Glutamatergic neuron (in vitro differentiated cells): ENCODE measurements around the gene ZNF277. TPM values are rescaled to one million over a fixed set of nuclear protein-coding genes. Genes with fewer than 3 reads are reported as not detected.

ENCODE experiments used
- DNase-seq: peaks from one replicate; pipeline ENCODE4 v3.0.0; 2022
- H3K27ac Mint-ChIP-seq: one replicate; pipeline ENCODE4 v1.8.0; 2020; ENCODE audit warnings: mild to moderate bottlenecking, mixed read lengths, inconsistent platforms; ENCODE audit not compliant: unreplicated experiment
- H3K27me3 Mint-ChIP-seq: one replicate; pipeline ENCODE4 v1.8.0; 2020; ENCODE audit warnings: mild to moderate bottlenecking, moderate library complexity, mixed read lengths, inconsistent platforms; ENCODE audit not compliant: unreplicated experiment
- H3K36me3 Mint-ChIP-seq: one replicate; pipeline ENCODE4 v1.8.0; 2020; ENCODE audit warnings: mild to moderate bottlenecking, mixed read lengths, inconsistent platforms; ENCODE audit not compliant: unreplicated experiment
- H3K4me1 Mint-ChIP-seq: one replicate; pipeline ENCODE4 v1.8.0; 2020; ENCODE audit warnings: mild to moderate bottlenecking, low read depth, mixed read lengths, inconsistent platforms; ENCODE audit not compliant: unreplicated experiment
- H3K4me3 Mint-ChIP-seq: one replicate; pipeline ENCODE4 v1.8.0; 2020; ENCODE audit warnings: mild to moderate bottlenecking, mixed read lengths, inconsistent platforms; ENCODE audit not compliant: unreplicated experiment
- H3K9me3 Mint-ChIP-seq: one replicate; pipeline ENCODE4 v1.8.0; 2020; ENCODE audit warnings: mild to moderate bottlenecking, moderate library complexity, mixed read lengths, inconsistent platforms; ENCODE audit not compliant: unreplicated experiment
- total RNA-seq: library from RNA; stranded (reverse); fragmentation: NEBNext Ultra II Directional; extraction: Animal tissue kit (Norgen Biotek cat#: 25700); gene quantifications from one replicate; pipeline ENCODE4 v1.2.1, GENCODE V29; 2021; ENCODE audit not compliant: unreplicated experiment
- TF ChIP-seq, protein P1 (sequence below): fragments of 200-600 bp; sonication (generic); IDR thresholded peaks from one replicate; pipeline ENCODE4 v1.5.0; 2021; ENCODE audit not compliant: partially characterized antibody, unreplicated experiment

Gene ZNF277
- total RNA-seq, 1 donor from 2014 or later: 27.0 TPM

- no peaks in the 10 kb centered on the region for H3K27me3 Mint-ChIP-seq
- H3K27ac Mint-ChIP-seq: no peak overlapping the region
Measured at GRCh38 chr7:112262036-112262435, 55.5 kb downstream of the ZNF277 start.

GRCh38 chr7:112262855-112263487 lies 56.5 kb downstream of the ZNF277 start:
- Mint-ChIP-seq H3K27me3 (no peaks in the 10 kb centered on the region), H3K4me3 (no peak overlapping the region), H3K36me3 (no peaks in the 10 kb centered on the region), H3K27ac (no peak overlapping the region), H3K9me3 (no peaks in the 10 kb centered on the region), H3K4me1 (peaks cover 2% of the 10 kb centered on the region)
- no peak for DNase-seq
- TF ChIP-seq, protein P1, sequence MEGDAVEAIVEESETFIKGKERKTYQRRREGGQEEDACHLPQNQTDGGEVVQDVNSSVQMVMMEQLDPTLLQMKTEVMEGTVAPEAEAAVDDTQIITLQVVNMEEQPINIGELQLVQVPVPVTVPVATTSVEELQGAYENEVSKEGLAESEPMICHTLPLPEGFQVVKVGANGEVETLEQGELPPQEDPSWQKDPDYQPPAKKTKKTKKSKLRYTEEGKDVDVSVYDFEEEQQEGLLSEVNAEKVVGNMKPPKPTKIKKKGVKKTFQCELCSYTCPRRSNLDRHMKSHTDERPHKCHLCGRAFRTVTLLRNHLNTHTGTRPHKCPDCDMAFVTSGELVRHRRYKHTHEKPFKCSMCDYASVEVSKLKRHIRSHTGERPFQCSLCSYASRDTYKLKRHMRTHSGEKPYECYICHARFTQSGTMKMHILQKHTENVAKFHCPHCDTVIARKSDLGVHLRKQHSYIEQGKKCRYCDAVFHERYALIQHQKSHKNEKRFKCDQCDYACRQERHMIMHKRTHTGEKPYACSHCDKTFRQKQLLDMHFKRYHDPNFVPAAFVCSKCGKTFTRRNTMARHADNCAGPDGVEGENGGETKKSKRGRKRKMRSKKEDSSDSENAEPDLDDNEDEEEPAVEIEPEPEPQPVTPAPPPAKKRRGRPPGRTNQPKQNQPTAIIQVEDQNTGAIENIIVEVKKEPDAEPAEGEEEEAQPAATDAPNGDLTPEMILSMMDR: no peak

More at GRCh38 chr7:112262036-112262435, 55.5 kb downstream of the ZNF277 start:
- TF ChIP-seq, protein P1: no peak
- Mint-ChIP-seq H3K4me1 (peaks cover 2% of the 10 kb centered on the region), H3K9me3 (no peaks in the 10 kb centered on the region), H3K36me3 (no peaks in the 10 kb centered on the region), H3K4me3 (no peak overlapping the region)
- no peak for DNase-seq

GRCh38 chr7:112263519-112263918 lies 57.0 kb downstream of the ZNF277 start:
- peaks cover 2% of the 10 kb centered on the region for H3K4me1 Mint-ChIP-seq
- DNase-seq: no peak
- H3K27me3 Mint-ChIP-seq: no peaks in the 10 kb centered on the region
- H3K4me3 Mint-ChIP-seq: no peak overlapping the region
- H3K9me3 Mint-ChIP-seq: no peaks in the 10 kb centered on the region
- H3K27ac Mint-ChIP-seq: no peak overlapping the region
- no peaks in the 10 kb centered on the region for H3K36me3 Mint-ChIP-seq
- TF ChIP-seq, protein P1: no peak

DNA sequence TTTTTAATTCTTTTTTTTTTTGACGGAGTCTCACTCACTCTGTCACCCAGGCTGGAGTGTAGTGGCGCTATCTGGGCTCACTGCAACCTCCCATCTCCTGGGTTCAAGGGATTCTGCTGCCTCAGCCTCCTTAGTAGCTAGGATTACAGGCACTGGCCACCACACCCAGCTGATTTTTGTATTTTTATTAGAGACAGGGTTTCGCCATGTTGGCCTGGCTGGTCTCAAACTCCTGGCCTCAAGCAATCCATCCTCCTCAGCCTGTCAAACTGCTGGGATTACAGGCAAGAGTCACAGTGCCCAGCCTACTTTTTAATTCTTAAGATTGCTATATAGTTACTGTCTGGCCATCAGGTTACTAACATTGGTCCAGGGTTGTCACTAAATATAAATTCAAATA lies 59.6 kb downstream of the ZNF277 start:
- Mint-ChIP-seq H3K9me3 (no peaks in the 10 kb centered on the region), H3K4me1 (no peaks in the 10 kb centered on the region), H3K27ac (no peak overlapping the region), H3K36me3 (no peaks in the 10 kb centered on the region), H3K4me3 (no peak overlapping the region), H3K27me3 (no peaks in the 10 kb centered on the region)
- TF ChIP-seq, protein P1: no peak
- no peak for DNase-seq

- H3K9me3 Mint-ChIP-seq: no peaks in the 10 kb centered on the region
- no peak overlapping the region for H3K27ac Mint-ChIP-seq
- H3K27me3 Mint-ChIP-seq: no peaks in the 10 kb centered on the region
- H3K4me1 Mint-ChIP-seq: no peaks in the 10 kb centered on the region
- DNase-seq: no peak
- no peaks in the 10 kb centered on the region for H3K36me3 Mint-ChIP-seq
- TF ChIP-seq, protein P1: no peak
- H3K4me3 Mint-ChIP-seq: no peak overlapping the region
Measured at GRCh38 chr7:112266595-112267270, 60.2 kb downstream of the ZNF277 start.
